ENCODE results near the gene TRAPPC12.

DNA sequence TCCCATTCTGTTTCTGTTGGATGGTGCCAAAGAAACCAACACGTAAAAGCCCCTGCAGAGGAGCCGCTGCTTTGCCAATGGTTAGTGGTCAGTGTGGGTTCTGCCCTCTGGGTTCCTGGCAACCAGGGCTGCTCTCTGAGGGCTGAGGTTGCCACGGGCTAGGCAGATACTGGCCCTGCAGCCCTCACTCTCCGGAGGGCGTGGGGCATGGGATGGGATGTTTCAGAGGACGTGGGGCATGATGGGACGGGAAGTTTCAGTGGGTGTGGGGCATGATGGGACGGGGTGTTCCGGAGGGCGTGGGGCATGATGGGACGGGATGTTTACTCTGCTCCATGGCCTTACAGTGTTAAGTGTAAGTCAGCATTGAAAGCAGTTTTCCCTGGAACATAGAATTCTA lies 105.7 kb downstream of the TRAPPC12 start:
- TF ChIP-seq CTCF (IDR thresholded peaks at IDR 0.05; ENCODE audit: borderline replicate concordance, extremely low read depth, low read length, poor library complexity, severe bottlenecking): no peak
- no peak for TF ChIP-seq EZH2 (IDR thresholded peaks at IDR 0.05; ENCODE audit: borderline replicate concordance, low read depth, low read length, severe bottlenecking)

Measured in DND-41 (cell line).